ENCODE results near the gene MAMSTR.

Gene MAMSTR

GRCh38 chr19:48673436-48674100 lies 46.0 kb downstream of the MAMSTR start:
- no peak for DNase-seq (ENCODE audit: low spot score)
- peak overlapping the region; percentile 95 for H2BK15ac ChIP-seq (ENCODE audit: low read length)
- peaks cover 1% of the 10 kb centered on the region for H3K79me1 ChIP-seq (ENCODE audit: low read depth, low read length)
- H3K9me3 ChIP-seq (replicated peaks in 1 of 2; ENCODE audit: control insufficient read depth in 2 of 2, insufficient read depth in 1 of 2, low read depth in 1 of 2, low read length in 2 of 2): peaks cover 0 to 2% of the 10 kb centered on the region in 2 donors
- no peaks in the 10 kb centered on the region for H3K36me3 ChIP-seq (replicated peaks in 1 of 2; ENCODE audit: control insufficient read depth in 2 of 2, insufficient read depth in 2 of 2, low read length in 2 of 2)
- H2BK12ac ChIP-seq (ENCODE audit: low read length): no peak overlapping the region
- H3K14ac ChIP-seq (ENCODE audit: low read length): no peak overlapping the region
- H2BK120ac ChIP-seq (ENCODE audit: low read depth, low read length): no peak overlapping the region
- H4K8ac ChIP-seq (ENCODE audit: low read depth, low read length): peak overlapping the region; percentile 29
- H3K4me2 ChIP-seq (ENCODE audit: insufficient read depth, low read length, poor library complexity, severe bottlenecking): no peak overlapping the region
- peak overlapping the region; percentile 71 for H3K23ac ChIP-seq (ENCODE audit: low read depth, low read length, poor library complexity)
- H3K27ac ChIP-seq (replicated peaks; ENCODE audit: low read length): peak overlapping the region; percentile 13
- H3K9ac ChIP-seq (ENCODE audit: low read depth, low read length, poor library complexity): no peak overlapping the region
- H2AK5ac ChIP-seq (ENCODE audit: low read depth, low read length): peak overlapping the region; percentile 71
- peak overlapping the region; percentile 80 for H2AFZ ChIP-seq (ENCODE audit: low read length)
- no peak overlapping the region for H3K4me3 ChIP-seq (ENCODE audit: low read length in 2 of 2)
- peak overlapping the region; percentile 97 for H3K18ac ChIP-seq (ENCODE audit: low read length)
- peaks cover 12 to 13% of the 10 kb centered on the region in 2 donors for H3K4me1 ChIP-seq (ENCODE audit: control insufficient read depth in 2 of 2, insufficient read depth in 1 of 2, low read depth in 1 of 2, low read length in 2 of 2)
- no peak overlapping the region for H2BK5ac ChIP-seq (ENCODE audit: low read length)
- H3K4ac ChIP-seq (ENCODE audit: low read length): no peak overlapping the region
- H3K27me3 ChIP-seq (ENCODE audit: control insufficient read depth in 3 of 3, insufficient read depth in 3 of 3, low read depth in 1 of 3, low read length in 3 of 3): peaks cover 0 to 15% (median 6%) of the 10 kb centered on the region in 3 experiments
- H4K91ac ChIP-seq (ENCODE audit: low read depth, low read length, poor library complexity): peak overlapping the region; percentile 99
- no CpG with 5 or more reads among the region's 25 CpGs for WGBS, 2 donors (ENCODE audit: extremely low coverage in 2 of 2, insufficient read length in 2 of 2, insufficient replicate concordance in 1 of 2)

- Histone ChIP-seq H2BK15ac (ENCODE audit: low read length) (peak within 1 kb of the TSS; percentile 95), H3K4me1 (ENCODE audit: control insufficient read depth in 2 of 2, insufficient read depth in 1 of 2, low read depth in 1 of 2, low read length in 2 of 2) (peaks cover 12 to 13% of the 10 kb centered on the region in 2 donors), H4K8ac (ENCODE audit: low read depth, low read length) (peak within 1 kb of the TSS; percentile 74), H2AK5ac (ENCODE audit: low read depth, low read length) (peak within 1 kb of the TSS; percentile 98), H2BK120ac (ENCODE audit: low read depth, low read length) (no peak within 1 kb of the TSS), H2AFZ (ENCODE audit: low read length) (peak within 1 kb of the TSS; percentile 80), H3K4me3 (ENCODE audit: low read length in 2 of 2) (no peak within 1 kb of the TSS), H3K23ac (ENCODE audit: low read depth, low read length, poor library complexity) (peak within 1 kb of the TSS; percentile 71), H3K36me3 (replicated peaks in 1 of 2; ENCODE audit: control insufficient read depth in 2 of 2, insufficient read depth in 2 of 2, low read length in 2 of 2) (no peaks in the 10 kb centered on the region), H3K4ac (ENCODE audit: low read length) (peak within 1 kb of the TSS; percentile 86), H3K18ac (ENCODE audit: low read length) (peak within 1 kb of the TSS; percentile 97), H3K27ac (replicated peaks; ENCODE audit: low read length) (peak within 1 kb of the TSS; percentile 13), H2BK5ac (ENCODE audit: low read length) (peak within 1 kb of the TSS; percentile 73), H4K91ac (ENCODE audit: low read depth, low read length, poor library complexity) (peak within 1 kb of the TSS; percentile 99), H3K79me1 (ENCODE audit: low read depth, low read length) (peaks cover 1% of the 10 kb centered on the region), H2BK12ac (ENCODE audit: low read length) (peak within 1 kb of the TSS; percentile 85), H3K9ac (ENCODE audit: low read depth, low read length, poor library complexity) (no peak within 1 kb of the TSS), H3K14ac (ENCODE audit: low read length) (peak within 1 kb of the TSS; percentile 83), H3K27me3 (ENCODE audit: control insufficient read depth in 3 of 3, insufficient read depth in 3 of 3, low read depth in 1 of 3, low read length in 3 of 3) (peaks cover 0 to 11% (median 6%) of the 10 kb centered on the region in 3 experiments), H3K9me3 (replicated peaks in 1 of 2; ENCODE audit: control insufficient read depth in 2 of 2, insufficient read depth in 1 of 2, low read depth in 1 of 2, low read length in 2 of 2) (peaks cover 0 to 2% of the 10 kb centered on the region in 2 donors), H3K4me2 (ENCODE audit: insufficient read depth, low read length, poor library complexity, severe bottlenecking) (no peak within 1 kb of the TSS)
- no CpG with 5 or more reads among the region's 25 CpGs for WGBS, 2 donors (ENCODE audit: extremely low coverage in 2 of 2, insufficient read length in 2 of 2, insufficient replicate concordance in 1 of 2)
- no peak for DNase-seq (ENCODE audit: low spot score)
Observed at GRCh38 chr19:48672994-48673393, 46.5 kb downstream of the MAMSTR start, which contains the start of gene NTN5. Gene NTN5 (minus strand): TSS chr19:48673017. CDS start chr19:48670986, 2,031 bp downstream.

DNA sequence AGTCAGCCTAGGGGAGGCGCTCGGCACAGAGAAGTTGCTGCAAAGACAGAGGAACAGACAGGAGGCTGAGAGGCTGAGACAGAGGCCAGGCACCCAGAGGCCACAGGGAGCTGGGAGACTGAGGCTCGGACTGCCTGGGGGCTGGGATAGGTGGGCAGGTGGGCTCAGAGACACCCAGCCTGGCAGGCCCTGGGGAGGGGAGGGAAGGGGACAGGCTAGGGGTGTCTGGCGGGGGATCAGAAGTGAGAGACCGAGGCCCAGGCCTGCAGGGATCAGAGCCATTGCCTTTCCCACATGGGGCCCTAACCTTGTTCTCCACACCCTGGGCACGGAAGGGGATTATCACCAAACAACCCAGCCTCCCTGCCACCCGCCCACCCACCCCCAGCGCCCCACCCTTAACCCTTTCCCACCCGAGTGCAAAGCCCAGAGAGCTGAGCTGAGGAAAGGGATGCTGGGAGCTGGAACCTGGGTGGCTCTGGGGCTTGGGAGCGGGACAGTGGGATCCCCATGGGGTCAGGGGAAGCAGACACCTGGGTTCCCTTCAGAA lies 48.0 kb downstream of the MAMSTR start:
- Histone ChIP-seq H3K27me3 (ENCODE audit: control insufficient read depth in 3 of 3, insufficient read depth in 3 of 3, low read depth in 1 of 3, low read length in 3 of 3) (peaks cover 0 to 6% (median 6%) of the 10 kb centered on the region in 3 experiments), H3K23ac (ENCODE audit: low read depth, low read length, poor library complexity) (peak overlapping the region; percentile 32), H2BK15ac (ENCODE audit: low read length) (peak overlapping the region; percentile 95), H3K14ac (ENCODE audit: low read length) (no peak overlapping the region), H2BK120ac (ENCODE audit: low read depth, low read length) (no peak overlapping the region), H4K8ac (ENCODE audit: low read depth, low read length) (no peak overlapping the region), H2AK5ac (ENCODE audit: low read depth, low read length) (peak overlapping the region; percentile 98), H3K36me3 (replicated peaks in 1 of 2; ENCODE audit: control insufficient read depth in 2 of 2, insufficient read depth in 2 of 2, low read length in 2 of 2) (no peaks in the 10 kb centered on the region), H3K4me1 (ENCODE audit: control insufficient read depth in 2 of 2, insufficient read depth in 1 of 2, low read depth in 1 of 2, low read length in 2 of 2) (peaks cover 12 to 13% of the 10 kb centered on the region in 2 donors), H2AFZ (ENCODE audit: low read length) (peak overlapping the region; percentile 75), H4K91ac (ENCODE audit: low read depth, low read length, poor library complexity) (no peak overlapping the region), H3K79me1 (ENCODE audit: low read depth, low read length) (peaks cover 1% of the 10 kb centered on the region), H2BK5ac (ENCODE audit: low read length) (peak overlapping the region; percentile 73), H3K4me2 (ENCODE audit: insufficient read depth, low read length, poor library complexity, severe bottlenecking) (no peak overlapping the region), H3K4ac (ENCODE audit: low read length) (no peak overlapping the region), H3K27ac (replicated peaks; ENCODE audit: low read length) (no peak overlapping the region), H3K9ac (ENCODE audit: low read depth, low read length, poor library complexity) (no peak overlapping the region), H3K18ac (ENCODE audit: low read length) (peak overlapping the region; percentile 33), H3K4me3 (ENCODE audit: low read length in 2 of 2) (no peak overlapping the region), H2BK12ac (ENCODE audit: low read length) (no peak overlapping the region), H3K9me3 (replicated peaks in 1 of 2; ENCODE audit: control insufficient read depth in 2 of 2, insufficient read depth in 1 of 2, low read depth in 1 of 2, low read length in 2 of 2) (peaks cover 0 to 2% of the 10 kb centered on the region in 2 donors)
- no CpG with 5 or more reads among the region's 10 CpGs for WGBS, 2 donors (ENCODE audit: extremely low coverage in 2 of 2, insufficient read length in 2 of 2, insufficient replicate concordance in 1 of 2)
- no peak for DNase-seq (ENCODE audit: low spot score)
